ENCODE results near the gene VWA5B1. TPM values are rescaled to one million over a fixed set of nuclear protein-coding genes. Genes with fewer than 3 reads are reported as not detected.

Gene VWA5B1
- total and polyA plus RNA-seq, 5 donors, result 0.18 to 0.51 (median 0.19) TPM

- H3K4me3 ChIP-seq (ENCODE audit: low read length), result no peak overlapping the region
- H3K27ac ChIP-seq (ENCODE audit: low read length), result no peak overlapping the region
- DNase-seq, result no peak
- no peak for ATAC-seq
- H3K9me3 ChIP-seq (ENCODE audit: control insufficient read depth, low read length), result no peaks in the 10 kb centered on the region
- 49% methylated on average over 11 of the region's 11 CpGs for WGBS
- H3K27me3 ChIP-seq (ENCODE audit: control insufficient read depth, insufficient read depth), result no peaks in the 10 kb centered on the region
- intact Hi-C loops (cut with DNase I), result loop anchor here in 1 of 4 donors (10.0 kb wide), 1 partner anchor 104 kb away; the partner anchor contains the start of gene CAMK2N1
- no peaks in the 10 kb centered on the region for H3K4me1 ChIP-seq (ENCODE audit: control insufficient read depth, insufficient read depth, low read length)
Measured at GRCh38 chr1:20380616-20381035, 90.0 kb downstream of the VWA5B1 start.

- DNase-seq, result no peak
- no peaks in the 10 kb centered on the region for H3K27me3 ChIP-seq (ENCODE audit: control insufficient read depth, insufficient read depth)
- H3K27ac ChIP-seq (ENCODE audit: low read length), result no peak overlapping the region
- WGBS, result 92% methylated on average over 5 of the region's 5 CpGs
- no peak overlapping the region for H3K4me3 ChIP-seq (ENCODE audit: low read length)
- ATAC-seq, result no peak
- H3K4me1 ChIP-seq (ENCODE audit: control insufficient read depth, insufficient read depth, low read length), result no peaks in the 10 kb centered on the region
- intact Hi-C loops (cut with DNase I), result loop anchor here in 1 of 4 donors (10.0 kb wide), 1 partner anchor 104 kb away; the partner anchor contains the start of gene CAMK2N1
- no peaks in the 10 kb centered on the region for H3K9me3 ChIP-seq (ENCODE audit: control insufficient read depth, low read length)
Measured at GRCh38 chr1:20381045-20381641, 90.5 kb downstream of the VWA5B1 start.

- no peaks in the 10 kb centered on the region for H3K4me1 ChIP-seq (ENCODE audit: control insufficient read depth, insufficient read depth, low read length)
- intact Hi-C loops (cut with DNase I), result loop anchor here in 1 of 4 donors (10.0 kb wide), 1 partner anchor 103 kb away; the partner anchor contains the start of gene CAMK2N1
- ATAC-seq, result no peak
- no peaks in the 10 kb centered on the region for H3K27me3 ChIP-seq (ENCODE audit: control insufficient read depth, insufficient read depth)
- H3K4me3 ChIP-seq (ENCODE audit: low read length), result no peak overlapping the region
- H3K27ac ChIP-seq (ENCODE audit: low read length), result no peak overlapping the region
- DNase-seq, result no peak
- 84% methylated on average over 2 of the region's 2 CpGs for WGBS
- H3K9me3 ChIP-seq (ENCODE audit: control insufficient read depth, low read length), result no peaks in the 10 kb centered on the region
Measured at GRCh38 chr1:20381961-20382360, 91.3 kb downstream of the VWA5B1 start.

GRCh38 chr1:20382711-20383110 is 92.0 kb downstream of the VWA5B1 start:
- Histone ChIP-seq H3K27ac (ENCODE audit: low read length) (no peak overlapping the region), H3K27me3 (ENCODE audit: control insufficient read depth, insufficient read depth) (no peaks in the 10 kb centered on the region), H3K4me3 (ENCODE audit: low read length) (no peak overlapping the region), H3K9me3 (ENCODE audit: control insufficient read depth, low read length) (no peaks in the 10 kb centered on the region), H3K4me1 (ENCODE audit: control insufficient read depth, insufficient read depth, low read length) (no peaks in the 10 kb centered on the region)
- ATAC-seq (no peak), DNase-seq (no peak)
- intact Hi-C loops (cut with DNase I), result loop anchor here in 1 of 4 donors (10.0 kb wide), 1 partner anchor 102 kb away; the partner anchor contains the start of gene CAMK2N1
- 85% methylated on average over 8 of the region's 8 CpGs for WGBS

GRCh38 chr1:20383631-20384030 is 93.0 kb downstream of the VWA5B1 start:
- Histone ChIP-seq H3K4me3 (ENCODE audit: low read length) (no peak overlapping the region), H3K9me3 (ENCODE audit: control insufficient read depth, low read length) (no peaks in the 10 kb centered on the region), H3K4me1 (ENCODE audit: control insufficient read depth, insufficient read depth, low read length) (no peaks in the 10 kb centered on the region), H3K27me3 (ENCODE audit: control insufficient read depth, insufficient read depth) (no peaks in the 10 kb centered on the region), H3K27ac (ENCODE audit: low read length) (no peak overlapping the region)
- WGBS, result 36% methylated on average over 3 of the region's 3 CpGs
- DNase-seq (no peak), ATAC-seq (no peak)
- intact Hi-C loops (cut with DNase I), result loop anchor here in 1 of 4 donors (10.0 kb wide), 1 partner anchor 101 kb away; the partner anchor contains the start of gene CAMK2N1

GRCh38 chr1:20385630-20386029 is 95.0 kb downstream of the VWA5B1 start:
- intact Hi-C loops (cut with DNase I), result loop anchor here in 1 of 4 donors (10.0 kb wide), 1 partner anchor 99 kb away; the partner anchor contains the start of gene CAMK2N1
- no peak overlapping the region for H3K4me3 ChIP-seq (ENCODE audit: low read length)
- 40% methylated on average over 6 of the region's 6 CpGs for WGBS
- no peak for DNase-seq
- H3K27me3 ChIP-seq (ENCODE audit: control insufficient read depth, insufficient read depth), result no peaks in the 10 kb centered on the region
- H3K4me1 ChIP-seq (ENCODE audit: control insufficient read depth, insufficient read depth, low read length), result no peaks in the 10 kb centered on the region
- no peak overlapping the region for H3K27ac ChIP-seq (ENCODE audit: low read length)
- no peaks in the 10 kb centered on the region for H3K9me3 ChIP-seq (ENCODE audit: control insufficient read depth, low read length)
- ATAC-seq, result no peak

- no peaks in the 10 kb centered on the region for H3K9me3 ChIP-seq (ENCODE audit: control insufficient read depth, low read length)
- no peaks in the 10 kb centered on the region for H3K27me3 ChIP-seq (ENCODE audit: control insufficient read depth, insufficient read depth)
- ATAC-seq (no peak), DNase-seq (no peak)
- intact Hi-C loops (cut with DNase I), result loop anchor here in 1 of 4 donors (10.0 kb wide), 1 partner anchor 98 kb away; the partner anchor contains the start of gene CAMK2N1
- H3K27ac ChIP-seq (ENCODE audit: low read length), result no peak overlapping the region
- H3K4me1 ChIP-seq (ENCODE audit: control insufficient read depth, insufficient read depth, low read length), result no peaks in the 10 kb centered on the region
- no peak overlapping the region for H3K4me3 ChIP-seq (ENCODE audit: low read length)
- WGBS, result 31% methylated on average over 9 of the region's 9 CpGs
Measured at GRCh38 chr1:20386323-20387081, 95.8 kb downstream of the VWA5B1 start.

GRCh38 chr1:20389571-20389970 is 98.9 kb downstream of the VWA5B1 start:
- ATAC-seq (no peak), DNase-seq (no peak)
- 53% methylated on average over 11 of the region's 11 CpGs for WGBS
- H3K4me3 ChIP-seq (ENCODE audit: low read length), result no peak overlapping the region
- H3K4me1 ChIP-seq (ENCODE audit: control insufficient read depth, insufficient read depth, low read length), result no peaks in the 10 kb centered on the region
- no peak overlapping the region for H3K27ac ChIP-seq (ENCODE audit: low read length)
- H3K9me3 ChIP-seq (ENCODE audit: control insufficient read depth, low read length), result no peaks in the 10 kb centered on the region
- intact Hi-C loops (cut with DNase I), result loop anchor here in 1 of 4 donors (10.0 kb wide), 1 partner anchor 95 kb away; the partner anchor contains the start of gene CAMK2N1
- H3K27me3 ChIP-seq (ENCODE audit: control insufficient read depth, insufficient read depth), result no peaks in the 10 kb centered on the region

- no peak overlapping the region for H3K4me3 ChIP-seq (ENCODE audit: low read length)
- no peaks in the 10 kb centered on the region for H3K27me3 ChIP-seq (ENCODE audit: control insufficient read depth, insufficient read depth)
- no peaks in the 10 kb centered on the region for H3K4me1 ChIP-seq (ENCODE audit: control insufficient read depth, insufficient read depth, low read length)
- ATAC-seq (no peak), DNase-seq (no peak)
- H3K27ac ChIP-seq (ENCODE audit: low read length), result no peak overlapping the region
- intact Hi-C loops (cut with DNase I), result no loop called here
- H3K9me3 ChIP-seq (ENCODE audit: control insufficient read depth, low read length), result no peaks in the 10 kb centered on the region
- 53% methylated on average over 5 of the region's 5 CpGs for WGBS
Measured at GRCh38 chr1:20390589-20391331, 100.1 kb downstream of the VWA5B1 start.

- 83% methylated on average over 2 of the region's 2 CpGs for WGBS
Measured at GRCh38 chr1:20395255-20395654, 104.6 kb downstream of the VWA5B1 start.

More at GRCh38 chr1:20395255-20395654, 104.6 kb downstream of the VWA5B1 start:
- Histone ChIP-seq H3K27ac (ENCODE audit: low read length) (no peak overlapping the region), H3K27me3 (ENCODE audit: control insufficient read depth, insufficient read depth) (no peaks in the 10 kb centered on the region), H3K4me1 (ENCODE audit: control insufficient read depth, insufficient read depth, low read length) (no peaks in the 10 kb centered on the region), H3K4me3 (ENCODE audit: low read length) (no peak overlapping the region), H3K9me3 (ENCODE audit: control insufficient read depth, low read length) (no peaks in the 10 kb centered on the region)
- intact Hi-C loops (cut with DNase I), result no loop called here
- no peak for DNase-seq
- ATAC-seq, result no peak

Data from right cardiac atrium (tissue), 5 donors.